ENCODE results near the gene HYAL4.

DNA sequence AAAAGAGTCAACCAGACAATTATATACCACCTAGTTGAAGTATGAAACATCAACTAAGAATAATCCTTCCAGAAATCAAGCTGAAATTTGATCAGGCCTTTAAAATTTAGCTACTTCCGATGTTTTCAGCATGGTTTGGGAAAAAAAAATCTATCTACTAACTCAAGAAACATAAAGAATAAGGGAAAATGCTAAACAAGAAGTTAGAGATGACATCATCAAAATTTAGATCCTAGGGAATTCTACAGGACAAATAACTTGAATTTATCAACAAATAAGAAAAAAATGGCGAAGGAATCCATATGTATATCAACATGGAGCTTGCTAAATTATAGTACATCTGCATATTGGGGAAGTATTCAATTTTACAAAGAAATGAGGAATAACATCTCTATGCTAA is 36.3 kb downstream of the HYAL4 start:
- TF ChIP-seq, protein P1, sequence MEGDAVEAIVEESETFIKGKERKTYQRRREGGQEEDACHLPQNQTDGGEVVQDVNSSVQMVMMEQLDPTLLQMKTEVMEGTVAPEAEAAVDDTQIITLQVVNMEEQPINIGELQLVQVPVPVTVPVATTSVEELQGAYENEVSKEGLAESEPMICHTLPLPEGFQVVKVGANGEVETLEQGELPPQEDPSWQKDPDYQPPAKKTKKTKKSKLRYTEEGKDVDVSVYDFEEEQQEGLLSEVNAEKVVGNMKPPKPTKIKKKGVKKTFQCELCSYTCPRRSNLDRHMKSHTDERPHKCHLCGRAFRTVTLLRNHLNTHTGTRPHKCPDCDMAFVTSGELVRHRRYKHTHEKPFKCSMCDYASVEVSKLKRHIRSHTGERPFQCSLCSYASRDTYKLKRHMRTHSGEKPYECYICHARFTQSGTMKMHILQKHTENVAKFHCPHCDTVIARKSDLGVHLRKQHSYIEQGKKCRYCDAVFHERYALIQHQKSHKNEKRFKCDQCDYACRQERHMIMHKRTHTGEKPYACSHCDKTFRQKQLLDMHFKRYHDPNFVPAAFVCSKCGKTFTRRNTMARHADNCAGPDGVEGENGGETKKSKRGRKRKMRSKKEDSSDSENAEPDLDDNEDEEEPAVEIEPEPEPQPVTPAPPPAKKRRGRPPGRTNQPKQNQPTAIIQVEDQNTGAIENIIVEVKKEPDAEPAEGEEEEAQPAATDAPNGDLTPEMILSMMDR (conservative IDR thresholded peaks at IDR 0.05; ENCODE audit: low read length) = no peak
- TF ChIP-seq EZH2phosphoT487 (IDR thresholded peaks at IDR 0.05; ENCODE audit: borderline replicate concordance, low read depth, low read length) = no peak
